ENCODE measurements around the gene MLIP.

The MLIP gene

GRCh38 chr6:54294965-54295532 lies 183.8 kb downstream of the MLIP start:
- Histone ChIP-seq H3K27me3 (ENCODE audit: low read depth) (no peaks in the 10 kb centered on the region), H3K4me3 (no peak overlapping the region), H3K36me3 (replicated peaks) (no peaks in the 10 kb centered on the region), H3K9me3 (no peaks in the 10 kb centered on the region), H3K4me1 (no peaks in the 10 kb centered on the region)
- no peak for DNase-seq (ENCODE audit: low spot score in 2 of 2)
- in situ Hi-C loops (cut with MboI; ENCODE audit: low sequenced_read_pairs): no loop called here

- H3K4me1 ChIP-seq: no peaks in the 10 kb centered on the region
- no peaks in the 10 kb centered on the region; the same call in 1 of the 2 replicates for H3K27me3 ChIP-seq (ENCODE audit: low read depth)
- H3K36me3 ChIP-seq (replicated peaks): no peaks in the 10 kb centered on the region
- DNase-seq (ENCODE audit: low spot score in 2 of 2): no peak
- H3K4me3 ChIP-seq: no peak overlapping the region
- in situ Hi-C loops (cut with MboI; ENCODE audit: low sequenced_read_pairs): no loop called here
- H3K9me3 ChIP-seq: no peaks in the 10 kb centered on the region
Measured at GRCh38 chr6:54299542-54300269, 188.5 kb downstream of the MLIP start.

GRCh38 chr6:54301770-54302169 lies 190.5 kb downstream of the MLIP start:
- in situ Hi-C loops (cut with MboI; ENCODE audit: low sequenced_read_pairs): no loop called here

GRCh38 chr6:54307439-54307910 lies 196.2 kb downstream of the MLIP start:
- no peak for DNase-seq (ENCODE audit: low spot score in 2 of 2)
- H3K27me3 ChIP-seq (ENCODE audit: low read depth): no peaks in the 10 kb centered on the region; the same call in 1 of the 2 replicates
- H3K4me3 ChIP-seq: no peak overlapping the region
- no peaks in the 10 kb centered on the region for H3K4me1 ChIP-seq
- H3K9me3 ChIP-seq: no peaks in the 10 kb centered on the region
- in situ Hi-C loops (cut with MboI; ENCODE audit: low sequenced_read_pairs): no loop called here
- H3K36me3 ChIP-seq (replicated peaks): no peaks in the 10 kb centered on the region

More at GRCh38 chr6:54301770-54302169, 190.5 kb downstream of the MLIP start:
- H3K9me3 ChIP-seq: no peaks in the 10 kb centered on the region
- no peak for DNase-seq (ENCODE audit: low spot score in 2 of 2)
- H3K4me3 ChIP-seq: no peak overlapping the region
- no peaks in the 10 kb centered on the region; the same call in 1 of the 2 replicates for H3K27me3 ChIP-seq (ENCODE audit: low read depth)
- H3K36me3 ChIP-seq (replicated peaks): no peaks in the 10 kb centered on the region
- no peaks in the 10 kb centered on the region for H3K4me1 ChIP-seq

DNA sequence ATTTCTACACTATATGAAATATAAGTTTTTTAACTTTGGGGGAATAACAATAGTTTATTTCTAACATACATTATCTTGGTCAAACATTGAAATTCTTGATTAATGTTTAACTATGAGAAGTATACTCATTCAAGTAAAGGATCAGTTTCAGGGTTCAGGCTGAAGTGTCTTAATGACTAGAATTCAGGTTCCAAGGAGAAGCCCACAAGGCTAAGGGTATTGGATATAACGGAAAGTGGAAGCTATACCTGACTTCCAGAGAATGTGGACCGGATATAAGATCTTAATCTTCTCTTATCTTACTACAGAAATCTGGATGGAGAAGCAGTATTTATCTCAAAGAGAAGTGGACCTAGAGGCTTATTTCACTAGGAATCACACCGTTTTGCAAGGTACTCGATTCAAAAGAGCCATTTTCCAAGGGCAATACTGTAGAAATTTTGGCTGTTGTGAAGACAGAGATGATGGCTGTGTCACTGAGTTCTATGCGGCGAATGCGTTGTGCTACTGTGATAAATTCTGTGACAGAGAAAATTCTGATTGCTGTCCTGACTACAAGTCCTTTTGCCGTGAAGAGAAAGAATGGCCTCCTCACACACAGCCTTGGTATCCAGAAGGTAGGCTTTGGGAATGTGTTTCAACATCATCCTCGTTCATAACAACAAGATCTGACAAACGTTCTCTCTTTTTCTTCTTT lies 197.2 kb downstream of the MLIP start, which contains the start of gene TINAG:
TINAG (plus strand) TSS at position 153 of the 697 bp plus-strand sequence; CDS start at position 263, 110 bp downstream.
- Histone ChIP-seq H3K4me3 (no peak within 1 kb of the TSS), H3K9me3 (no peaks in the 10 kb centered on the region), H3K4me1 (no peaks in the 10 kb centered on the region), H3K36me3 (replicated peaks) (no peaks in the 10 kb centered on the region), H3K27me3 (ENCODE audit: low read depth) (no peaks in the 10 kb centered on the region)
- in situ Hi-C loops (cut with MboI; ENCODE audit: low sequenced_read_pairs): no loop called here
- no peak for DNase-seq (ENCODE audit: low spot score in 2 of 2)

GRCh38 chr6:54308986-54309315 lies 197.7 kb downstream of the MLIP start:
- DNase-seq (ENCODE audit: low spot score in 2 of 2): no peak
- in situ Hi-C loops (cut with MboI; ENCODE audit: low sequenced_read_pairs): no loop called here
- Histone ChIP-seq H3K4me3 (no peak overlapping the region), H3K27me3 (ENCODE audit: low read depth) (no peaks in the 10 kb centered on the region), H3K36me3 (replicated peaks) (no peaks in the 10 kb centered on the region), H3K9me3 (no peaks in the 10 kb centered on the region), H3K4me1 (no peaks in the 10 kb centered on the region)

DNA sequence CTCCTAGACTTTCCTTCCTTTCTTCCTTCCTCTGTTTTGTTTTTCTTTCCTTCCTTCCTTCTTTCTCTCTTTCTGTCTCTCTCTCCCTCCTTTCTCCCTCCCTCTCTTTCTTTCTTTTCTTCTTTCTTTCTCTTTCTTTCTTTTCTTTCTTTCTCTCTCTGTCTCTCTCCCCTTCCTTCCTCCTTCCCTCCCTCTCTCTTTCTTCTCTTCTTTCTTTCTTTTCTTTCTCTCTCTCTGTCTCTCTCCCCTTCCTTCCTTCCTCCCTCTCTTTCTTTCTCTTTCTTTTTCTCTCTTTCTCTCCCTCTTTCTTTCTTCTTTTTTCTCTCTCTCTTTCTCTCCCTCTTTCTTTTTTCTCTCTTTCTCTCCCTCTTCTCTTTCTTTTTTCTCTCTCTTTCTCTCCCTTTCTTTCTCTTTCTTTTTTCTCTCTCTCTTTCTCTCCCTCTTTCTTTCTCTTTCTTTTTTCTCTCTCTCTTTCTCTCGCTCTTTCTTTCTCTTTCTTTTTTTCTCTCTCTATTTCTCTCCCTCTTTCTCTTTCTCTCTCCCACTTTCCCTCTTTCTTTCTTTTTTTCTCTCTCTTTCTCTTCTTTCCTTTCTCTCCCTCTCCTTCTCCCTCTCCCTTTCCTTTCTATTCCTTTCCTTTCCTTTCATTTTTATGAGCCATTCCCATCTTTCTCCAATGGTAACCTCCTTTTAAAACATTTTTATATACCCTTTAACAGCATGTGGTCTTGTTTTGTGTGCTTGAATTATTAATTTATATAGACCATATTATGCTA lies 199.3 kb downstream of the MLIP start:
- in situ Hi-C loops (cut with MboI; ENCODE audit: low sequenced_read_pairs): no loop called here
- no peaks in the 10 kb centered on the region for H3K27me3 ChIP-seq (ENCODE audit: low read depth)
- no peak for DNase-seq (ENCODE audit: low spot score in 2 of 2)
- H3K4me3 ChIP-seq: no peak overlapping the region
- no peaks in the 10 kb centered on the region for H3K9me3 ChIP-seq
- H3K4me1 ChIP-seq: no peaks in the 10 kb centered on the region
- H3K36me3 ChIP-seq (replicated peaks): no peaks in the 10 kb centered on the region

DNA sequence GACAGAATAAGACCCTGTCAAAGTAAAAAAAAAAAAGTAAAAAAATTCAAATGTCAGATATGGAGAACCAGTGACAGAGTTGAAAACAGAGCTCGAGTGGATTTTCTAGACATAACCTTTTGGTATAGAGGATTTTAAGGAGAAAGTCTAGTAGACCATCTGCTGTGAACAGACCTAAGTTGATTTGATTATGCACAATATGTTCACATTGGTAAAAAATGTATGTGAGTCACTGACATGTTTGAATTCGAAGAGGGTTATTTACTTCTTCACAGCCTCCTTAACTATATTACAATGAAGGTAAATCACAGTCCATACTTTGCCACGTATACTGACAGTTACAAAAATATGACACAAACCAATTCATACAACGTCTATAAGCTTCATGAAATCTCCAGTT lies 204.4 kb downstream of the MLIP start:
- in situ Hi-C loops (cut with MboI; ENCODE audit: low sequenced_read_pairs): no loop called here
- Histone ChIP-seq H3K36me3 (replicated peaks) (no peaks in the 10 kb centered on the region), H3K4me1 (no peaks in the 10 kb centered on the region), H3K27me3 (ENCODE audit: low read depth) (no peaks in the 10 kb centered on the region), H3K9me3 (no peaks in the 10 kb centered on the region), H3K4me3 (no peak overlapping the region)
- DNase-seq (ENCODE audit: low spot score in 2 of 2): no peak
